Embryonic facial prominence (tissue), 1 donor: ENCODE data around the gene ADGRB3.
"Not testable (repeated sequence)": the region's sequence is repeated elsewhere in the genome, so short reads cannot be mapped to it uniquely, and the experiment has no call there.

Experiments used
- DNase-seq: peaks from one replicate; pipeline ENCODE4 v3.0.0-alpha.2; 2016; ENCODE audit errors: extremely low spot score

The ADGRB3 gene

GRCh38 chr6:68649669-68650068, 14.6 kb downstream of the ADGRB3 start:
- no peak for DNase-seq

DNA sequence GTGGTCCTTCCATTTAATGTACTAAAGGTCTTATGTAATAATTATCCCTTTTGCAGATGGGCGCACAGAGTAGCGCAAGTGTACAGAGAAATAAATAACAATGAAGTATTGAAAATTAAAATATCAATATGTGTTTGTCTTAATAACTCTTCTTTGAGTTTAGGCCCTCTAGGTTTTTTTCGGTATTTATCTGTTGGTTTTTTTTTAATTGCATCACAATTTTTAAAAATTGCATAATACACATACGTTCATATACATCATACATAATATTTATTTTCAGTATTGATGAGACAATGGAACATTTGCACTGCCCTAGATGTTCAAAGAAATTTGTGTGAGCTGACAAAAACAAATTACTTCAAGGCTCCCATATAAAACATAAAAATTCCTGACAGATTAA, 15.1 kb downstream of the ADGRB3 start:
- DNase-seq: no peak

DNA sequence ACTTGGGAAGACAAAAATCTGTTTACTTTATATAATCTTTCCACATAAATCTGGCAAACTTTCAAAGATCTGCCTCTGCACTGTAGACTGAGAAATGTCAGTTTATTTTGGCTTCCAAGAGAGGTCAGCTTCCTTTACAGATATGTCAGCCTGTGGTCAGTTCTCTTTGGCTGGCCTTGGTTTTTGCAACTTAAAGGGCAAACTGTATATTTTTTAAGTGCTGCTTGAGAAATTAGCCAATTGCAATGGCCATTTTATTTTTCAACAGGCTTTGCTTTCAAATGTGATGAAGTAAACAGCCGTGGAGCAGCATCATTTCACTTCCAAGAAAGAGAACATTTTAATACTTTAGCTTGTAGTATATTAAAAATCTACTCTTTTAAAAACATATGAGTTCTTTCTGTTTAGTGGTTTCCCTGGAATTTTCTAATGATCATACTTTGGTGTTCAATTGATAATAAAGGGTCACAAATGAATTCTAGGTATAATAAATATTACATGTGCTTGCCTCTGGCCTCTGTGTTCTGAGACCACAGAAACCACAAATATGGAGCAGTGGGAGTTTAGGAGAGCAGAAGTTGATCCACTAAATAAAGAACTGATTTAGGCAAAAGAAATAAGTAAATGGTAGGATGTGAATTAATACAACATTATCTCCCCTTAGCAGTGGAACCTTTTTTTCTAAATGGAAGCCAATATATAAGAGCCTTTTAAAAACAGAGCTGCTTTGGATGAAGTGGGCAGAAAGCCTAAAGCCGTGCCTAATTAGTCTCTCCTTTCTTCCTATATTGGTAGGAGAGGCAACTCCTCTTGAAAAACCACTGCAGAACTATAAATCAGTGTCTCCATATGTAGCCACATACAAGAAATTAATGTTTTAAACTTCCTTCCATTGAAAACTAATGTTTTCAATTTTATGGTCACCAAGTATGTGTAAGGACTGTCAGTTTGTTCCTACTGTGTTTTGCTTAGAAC, 16.2 kb downstream of the ADGRB3 start:
- DNase-seq: no peak

DNA sequence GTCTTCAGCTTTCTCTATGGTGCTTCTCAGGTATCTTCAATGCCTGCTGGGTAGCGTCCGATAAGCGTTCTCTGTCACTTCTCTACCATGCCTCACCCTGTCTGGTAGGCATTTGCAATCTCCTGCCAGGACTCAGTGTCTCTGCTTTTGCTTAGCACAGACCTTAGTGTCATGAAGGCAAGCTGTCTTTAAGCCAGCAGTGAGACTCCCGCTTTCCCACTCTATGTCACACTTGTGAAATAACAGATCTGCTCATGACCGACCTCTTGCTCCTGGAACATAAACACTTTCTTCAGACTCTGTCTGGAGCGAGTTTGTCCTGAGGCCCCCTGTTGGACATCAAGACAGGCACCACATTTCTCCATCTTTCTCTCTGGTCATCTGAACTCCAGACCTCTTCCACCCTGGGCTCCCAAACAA, 17.0 kb downstream of the ADGRB3 start:
- no peak for DNase-seq

DNA sequence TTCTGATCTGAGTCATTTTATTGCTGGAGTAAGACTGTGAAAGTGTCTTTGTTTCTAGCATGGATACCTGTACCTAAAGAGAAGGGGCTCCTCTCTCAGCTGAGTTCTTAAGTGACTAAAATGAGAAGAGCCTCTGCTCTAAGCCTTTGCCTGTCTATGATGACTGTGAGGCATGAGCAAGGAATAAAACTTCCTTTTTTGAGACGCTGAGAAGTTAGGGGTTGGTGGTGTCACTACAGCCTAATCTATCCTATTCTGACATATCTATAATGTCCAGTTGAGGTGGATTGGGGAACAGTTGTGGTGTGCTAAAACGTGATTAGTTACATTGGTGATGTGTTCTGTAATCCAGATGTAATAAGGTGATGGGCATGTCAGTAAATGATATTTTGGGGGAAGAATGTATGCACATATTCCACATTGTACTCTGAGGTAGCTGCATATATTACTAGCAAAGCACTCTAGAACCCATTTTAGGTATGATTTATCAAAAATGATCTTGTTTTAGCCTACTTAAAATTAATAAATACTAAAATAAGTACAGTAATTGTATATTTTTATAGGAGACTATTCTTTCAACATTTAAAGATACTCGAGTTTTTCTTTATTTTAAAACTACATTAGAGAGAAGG, 18.1 kb downstream of the ADGRB3 start:
- DNase-seq: no peak

DNA sequence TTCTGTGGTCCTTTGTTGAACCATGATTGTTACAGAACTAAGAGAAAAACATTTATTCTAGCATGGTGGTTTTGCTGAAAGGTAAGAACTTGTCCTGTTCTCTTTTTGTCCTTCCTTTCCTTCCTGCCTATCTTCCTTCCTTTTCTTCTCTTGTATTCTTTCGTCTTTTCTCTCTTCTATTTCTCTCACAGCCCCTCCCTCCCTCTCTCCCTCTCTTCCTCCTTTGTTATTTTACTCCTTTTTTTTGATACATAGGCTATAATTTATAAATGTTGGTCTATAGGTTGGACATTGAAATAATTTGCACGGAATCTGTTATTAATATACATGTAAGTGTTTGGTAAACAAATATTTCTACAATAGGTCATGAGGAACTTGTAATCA, 18.6 kb downstream of the ADGRB3 start:
- no peak for DNase-seq

DNA sequence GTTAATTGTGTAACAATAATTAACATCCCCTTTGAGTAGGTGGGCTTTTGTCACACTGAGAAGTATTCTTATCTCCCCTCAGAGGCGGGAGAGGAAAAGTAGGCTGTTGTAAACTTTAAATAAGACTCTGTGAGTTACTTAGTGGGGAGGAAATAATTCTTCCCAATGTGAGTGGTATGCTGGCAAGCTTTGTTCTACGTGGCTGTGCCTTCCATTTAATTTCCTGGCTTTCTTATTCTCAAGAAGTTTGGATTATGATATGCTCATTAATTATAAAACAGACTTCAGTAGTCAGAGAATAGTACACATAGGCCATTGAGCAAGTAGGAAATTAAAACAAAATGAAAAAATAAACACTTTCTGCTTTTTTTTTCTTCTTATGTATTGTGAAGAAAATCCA, 19.1 kb downstream of the ADGRB3 start:
- no peak for DNase-seq

DNA sequence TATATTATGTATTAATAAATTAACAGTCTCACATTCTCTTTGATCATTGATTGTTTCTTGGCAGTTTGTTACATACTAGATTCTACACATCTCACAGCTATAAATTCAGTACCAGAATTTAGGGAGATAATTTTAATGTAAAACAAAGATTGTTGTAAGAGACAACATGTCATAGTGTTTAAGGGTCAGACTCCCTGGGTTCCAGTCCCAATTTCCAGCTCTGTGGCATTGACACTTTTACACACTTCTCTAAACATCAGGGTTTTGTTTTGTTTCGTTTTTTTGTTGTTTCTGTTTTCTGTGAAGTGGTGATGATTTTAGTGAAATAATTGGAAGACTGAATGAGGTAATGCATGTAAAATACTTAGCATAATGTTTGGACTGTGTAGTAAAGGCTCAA, 19.9 kb downstream of the ADGRB3 start:
- DNase-seq: no peak

- no peak for DNase-seq
These were observed 22.5 kb downstream of the ADGRB3 start for GRCh38 chr6:68657374-68658139.

DNA sequence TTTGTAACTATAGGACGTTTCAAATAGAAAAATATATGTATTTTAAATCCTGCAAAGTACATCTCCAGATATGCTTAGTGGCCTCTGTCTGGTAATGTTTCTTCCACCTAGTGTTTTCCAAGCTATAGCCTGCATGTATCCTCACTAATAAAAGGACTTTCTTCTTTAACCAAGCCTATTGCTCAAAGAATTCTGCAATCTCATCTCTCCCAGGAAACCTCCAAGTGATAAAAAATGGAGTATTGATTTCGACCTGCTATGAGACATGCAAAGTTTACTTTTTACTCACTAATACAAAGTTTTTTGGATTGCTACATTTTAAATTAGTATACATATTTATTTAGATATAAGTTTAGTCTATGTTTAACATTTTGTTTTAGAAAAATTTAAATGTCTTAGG, 23.3 kb downstream of the ADGRB3 start:
- no peak for DNase-seq

GRCh38 chr6:68673255-68673654, 38.2 kb downstream of the ADGRB3 start:
- no peak for DNase-seq

DNA sequence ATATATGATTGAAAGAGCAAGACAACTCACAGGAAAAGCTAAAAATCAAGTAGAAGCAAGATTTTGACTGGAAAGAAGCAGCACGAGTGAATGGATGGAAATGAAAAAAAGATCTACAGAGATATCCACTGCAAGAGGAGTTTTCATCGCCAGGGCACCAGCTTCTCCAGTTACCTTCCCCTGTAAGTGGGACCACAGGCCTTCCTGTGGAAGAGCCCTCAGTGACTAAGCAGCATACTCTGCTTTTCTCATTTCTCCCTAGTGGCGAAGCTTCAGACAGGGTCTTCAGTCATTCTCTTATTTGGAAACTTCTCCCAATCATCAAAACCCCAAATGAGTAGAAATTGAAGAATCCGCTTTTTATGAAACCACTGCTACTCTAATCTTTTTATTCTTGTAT, 40.5 kb downstream of the ADGRB3 start:
- DNase-seq: no peak

DNA sequence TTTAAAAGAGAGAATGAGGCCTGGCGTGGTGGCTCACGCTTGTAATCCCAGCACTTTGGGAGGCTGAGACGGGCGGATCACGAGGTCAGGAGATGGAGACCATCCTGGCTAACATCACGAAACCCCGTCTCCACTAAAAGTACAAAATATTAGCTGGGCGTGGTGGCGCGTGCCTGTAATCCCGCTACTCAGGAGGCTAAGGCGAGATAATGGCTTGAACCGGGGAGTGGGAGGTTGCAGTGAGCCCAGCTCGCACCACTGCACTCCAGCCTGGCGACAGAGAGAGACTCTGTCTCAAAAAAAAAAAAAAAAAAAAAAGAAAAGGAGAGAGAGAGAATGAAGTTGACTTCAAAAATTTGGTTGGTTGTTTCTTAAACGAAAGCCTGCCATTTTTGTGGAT, 41.0 kb downstream of the ADGRB3 start:
- not testable (repeated sequence) for DNase-seq

DNA sequence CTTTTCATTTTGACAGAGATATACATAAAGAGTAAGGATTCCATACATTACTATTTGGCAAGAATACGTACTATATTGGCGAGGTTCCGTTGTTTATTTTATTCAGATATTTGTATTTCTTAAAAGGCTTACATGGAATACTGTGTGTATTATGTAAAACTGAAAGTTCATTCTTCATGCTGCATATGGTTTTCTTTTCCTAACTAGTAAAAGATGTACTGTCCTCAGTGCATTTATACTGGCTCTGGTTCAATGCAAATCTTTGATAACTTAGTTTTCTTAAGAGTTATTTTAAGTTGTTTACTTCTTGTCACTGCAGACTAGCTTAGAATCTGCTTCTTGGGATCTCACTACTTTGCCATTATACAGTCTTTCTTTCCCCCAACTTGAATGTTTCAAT, 42.0 kb downstream of the ADGRB3 start:
- peak; percentile 15 for DNase-seq

DNA sequence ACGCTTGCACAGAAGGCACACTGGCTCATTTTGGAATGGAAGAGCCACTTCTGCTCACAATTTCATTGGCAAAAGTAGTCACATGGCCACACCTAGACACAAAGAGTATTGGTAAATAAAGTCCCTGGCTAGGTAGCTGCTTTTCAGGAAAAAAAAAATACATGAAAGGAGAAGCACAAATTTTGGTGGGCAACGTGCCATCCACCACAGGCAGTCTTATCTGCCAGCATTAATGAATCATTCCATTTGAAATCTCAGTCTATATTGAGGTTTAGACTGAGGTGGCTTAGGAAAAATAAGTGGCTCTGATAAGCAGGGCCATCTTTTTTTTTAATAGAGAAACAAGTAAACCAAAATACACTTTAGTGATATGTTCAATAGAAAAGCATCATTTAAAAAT, 44.3 kb downstream of the ADGRB3 start:
- no peak for DNase-seq

DNA sequence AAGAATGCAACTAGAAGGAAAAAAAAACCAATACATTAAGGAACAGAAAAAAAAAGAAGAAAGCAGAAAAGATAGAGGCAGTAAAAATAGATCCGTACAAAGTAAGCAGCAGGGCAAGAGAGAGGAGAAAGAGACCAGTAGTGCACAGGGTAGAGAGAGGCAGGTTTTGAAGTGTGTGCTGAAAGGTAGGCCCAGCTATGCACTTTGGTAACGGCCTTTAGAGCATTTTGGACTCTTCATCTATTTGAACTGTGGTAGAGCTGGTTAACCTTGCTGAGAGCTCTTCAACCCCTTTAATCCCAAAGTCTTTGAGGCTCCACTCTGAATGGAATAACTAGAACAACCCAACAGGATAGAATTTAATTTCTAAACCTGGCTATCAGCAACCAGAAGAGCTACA, 45.2 kb downstream of the ADGRB3 start:
- no peak for DNase-seq

DNA sequence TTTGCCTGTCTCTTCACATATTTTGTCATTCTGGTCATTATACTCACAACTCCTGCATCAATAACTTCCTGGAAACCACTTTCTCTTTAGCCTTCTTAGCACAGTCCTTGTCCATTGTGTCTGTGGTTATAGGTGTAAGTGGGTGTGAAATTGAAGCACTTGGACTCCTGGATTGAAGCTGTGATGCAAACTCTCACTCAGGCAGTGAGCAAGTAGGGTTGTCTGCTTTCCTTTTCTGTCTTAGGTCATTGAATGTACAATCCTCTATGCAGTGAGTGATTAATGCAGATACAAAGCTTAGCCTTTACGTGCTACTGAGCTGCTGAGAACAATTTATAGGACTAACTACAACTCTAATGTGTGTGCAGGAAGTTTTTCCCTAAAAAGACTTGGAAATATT, 54.8 kb downstream of the ADGRB3 start:
- DNase-seq: no peak

GRCh38 chr6:68691120-68691519, 56.0 kb downstream of the ADGRB3 start:
- DNase-seq: no peak

DNA sequence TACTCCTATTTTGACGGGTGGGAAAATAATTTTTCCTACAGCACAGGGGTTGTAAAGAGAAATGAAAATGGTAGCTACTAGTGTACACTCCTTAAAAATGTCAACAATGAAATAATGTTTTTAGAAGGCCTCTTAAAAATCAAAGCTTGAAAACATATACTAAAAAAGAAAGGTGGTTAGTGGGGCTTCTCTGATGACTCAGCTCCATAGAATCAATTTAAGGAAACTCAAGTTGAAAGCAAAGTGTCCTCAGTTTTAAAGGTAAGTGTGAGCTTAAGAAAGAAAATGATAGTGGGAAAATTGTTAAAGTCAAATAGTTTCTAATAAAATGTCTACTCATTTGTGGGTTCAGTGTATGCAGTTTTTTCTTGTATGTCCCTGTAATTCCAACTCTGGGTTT, 58.2 kb downstream of the ADGRB3 start:
- no peak for DNase-seq

DNA sequence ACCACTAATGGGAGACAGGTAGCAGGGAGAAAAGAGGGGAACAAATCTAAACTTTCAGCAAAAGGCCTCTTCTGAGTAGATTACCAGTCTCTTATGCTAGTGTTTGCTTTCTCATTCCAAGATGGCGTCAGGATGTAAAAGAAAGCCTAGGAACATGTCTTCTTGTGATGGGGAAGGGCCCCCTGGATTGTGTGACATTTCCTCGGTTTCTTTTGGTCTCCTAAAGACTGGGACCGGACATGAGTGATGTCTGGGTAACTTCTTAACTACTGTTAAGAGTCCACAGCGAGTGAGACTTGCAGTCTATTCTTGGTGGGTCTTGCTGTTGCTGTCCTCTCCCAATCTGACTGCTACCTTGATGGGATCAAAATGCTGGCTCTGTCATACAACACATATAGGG, 60.3 kb downstream of the ADGRB3 start:
- no peak for DNase-seq

DNA sequence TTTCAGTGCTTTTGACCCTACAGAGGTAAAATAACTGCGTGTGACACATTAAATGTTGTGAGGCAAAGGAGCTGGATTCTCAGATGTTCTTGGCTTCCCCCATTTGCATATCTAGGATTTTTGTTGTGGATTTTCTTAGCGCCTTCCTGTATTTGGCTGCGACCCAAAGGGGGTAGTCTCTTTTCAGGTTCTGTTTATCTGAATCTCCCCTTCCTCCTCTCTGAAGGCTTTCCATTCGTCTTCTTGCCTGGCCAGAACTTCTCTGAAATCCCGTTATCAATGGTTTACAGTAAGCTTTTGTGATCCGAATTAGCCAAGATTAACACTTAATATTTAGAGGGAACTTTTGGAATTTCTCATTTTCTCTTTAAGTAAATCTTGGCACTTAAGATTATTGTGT, 60.8 kb downstream of the ADGRB3 start:
- DNase-seq: no peak

DNA sequence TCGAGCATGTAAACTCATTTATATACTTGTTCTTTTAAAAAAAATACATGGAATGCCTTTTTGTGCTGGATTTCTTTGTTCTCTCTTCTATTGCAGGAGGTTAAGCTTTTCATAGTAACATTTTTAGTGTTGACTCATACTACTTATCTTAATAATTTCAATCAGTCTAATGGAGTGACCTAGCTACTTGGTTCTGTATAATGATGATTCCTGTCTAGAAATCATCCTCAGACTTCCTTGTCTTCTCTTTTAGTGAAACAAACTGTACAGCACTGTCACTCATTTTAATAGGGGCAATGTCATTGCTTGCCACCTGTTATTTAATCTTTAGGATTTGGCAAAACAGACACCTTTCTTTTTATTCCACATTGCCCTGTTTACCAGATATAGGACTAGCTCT, 62.3 kb downstream of the ADGRB3 start:
- DNase-seq: no peak

- no peak for DNase-seq
These were observed 66.1 kb downstream of the ADGRB3 start for GRCh38 chr6:68701159-68701558.
